ENCODE results near the gene FFAR3. TPM values are rescaled to one million over a fixed set of nuclear protein-coding genes. Genes with fewer than 3 reads are reported as not detected.

The FFAR3 gene
- total RNA-seq, 1 donor from 2014 or later: 0.31 TPM

- Mint-ChIP-seq H3K36me3 (peaks cover 14% of the 10 kb centered on the region), H3K27me3 (ENCODE audit: low read depth) (no peaks in the 10 kb centered on the region), H3K4me3 (no peak overlapping the region), H3K9me3 (no peaks in the 10 kb centered on the region), H3K27ac (no peak overlapping the region), H3K4me1 (no peaks in the 10 kb centered on the region)
- no peak for DNase-seq (ENCODE audit: low spot score in 2 of 2, unreplicated experiment in 2 of 2)
- TF ChIP-seq CTCF (IDR thresholded peaks at IDR 0.05; ENCODE audit: unreplicated experiment): no peak
Observed at GRCh38 chr19:35331551-35332214, 26.6 kb upstream of the FFAR3 start.

GRCh38 chr19:35332817-35333216, 25.4 kb upstream of the FFAR3 start:
- Mint-ChIP-seq H3K36me3 (peaks cover 15% of the 10 kb centered on the region), H3K4me1 (no peaks in the 10 kb centered on the region), H3K27me3 (ENCODE audit: low read depth) (no peaks in the 10 kb centered on the region), H3K9me3 (no peaks in the 10 kb centered on the region), H3K4me3 (no peak overlapping the region), H3K27ac (no peak overlapping the region)
- DNase-seq (ENCODE audit: low spot score in 2 of 2, unreplicated experiment in 2 of 2): no peak
- TF ChIP-seq CTCF (IDR thresholded peaks at IDR 0.05; ENCODE audit: unreplicated experiment): no peak

- H3K27ac Mint-ChIP-seq: no peak overlapping the region
- no peaks in the 10 kb centered on the region for H3K4me1 Mint-ChIP-seq
- no peaks in the 10 kb centered on the region for H3K27me3 Mint-ChIP-seq (ENCODE audit: low read depth)
- H3K4me3 Mint-ChIP-seq: no peak overlapping the region
- DNase-seq (ENCODE audit: low spot score in 2 of 2, unreplicated experiment in 2 of 2): no peak
- H3K9me3 Mint-ChIP-seq: no peaks in the 10 kb centered on the region
- peaks cover 15% of the 10 kb centered on the region for H3K36me3 Mint-ChIP-seq
- TF ChIP-seq CTCF (IDR thresholded peaks at IDR 0.05; ENCODE audit: unreplicated experiment): no peak
Observed at GRCh38 chr19:35334144-35334753, 24.0 kb upstream of the FFAR3 start.

- peaks cover 9% of the 10 kb centered on the region for H3K36me3 Mint-ChIP-seq
- no peak for DNase-seq (ENCODE audit: low spot score in 2 of 2, unreplicated experiment in 2 of 2)
- H3K27me3 Mint-ChIP-seq (ENCODE audit: low read depth): no peaks in the 10 kb centered on the region
- no peaks in the 10 kb centered on the region for H3K9me3 Mint-ChIP-seq
- TF ChIP-seq CTCF (IDR thresholded peaks at IDR 0.05; ENCODE audit: unreplicated experiment): no peak
- no peak overlapping the region for H3K4me3 Mint-ChIP-seq
- H3K27ac Mint-ChIP-seq: no peak overlapping the region
- H3K4me1 Mint-ChIP-seq: no peaks in the 10 kb centered on the region
Observed at GRCh38 chr19:35336166-35336955, 21.9 kb upstream of the FFAR3 start.

- no peak overlapping the region for H3K4me3 Mint-ChIP-seq
- no peaks in the 10 kb centered on the region for H3K27me3 Mint-ChIP-seq (ENCODE audit: low read depth)
- peaks cover 13% of the 10 kb centered on the region for H3K36me3 Mint-ChIP-seq
- H3K4me1 Mint-ChIP-seq: peaks cover under 1% of the 10 kb centered on the region
- no peaks in the 10 kb centered on the region for H3K9me3 Mint-ChIP-seq
- no peak for DNase-seq (ENCODE audit: low spot score in 2 of 2, unreplicated experiment in 2 of 2)
- H3K27ac Mint-ChIP-seq: no peak overlapping the region
- no peak for TF ChIP-seq CTCF (IDR thresholded peaks at IDR 0.05; ENCODE audit: unreplicated experiment)
Observed at GRCh38 chr19:35337097-35337983, 20.9 kb upstream of the FFAR3 start.
